GM12873 (cell line): Measurements from ENCODE around the gene KLK15.

Source experiments
- TF ChIP-seq, protein P1 (sequence below): IDR thresholded peaks from 2 replicates; pipeline ENCODE4 v1.5.1; 2012; ENCODE audit warnings: low read depth, mild to moderate bottlenecking, moderate library complexity, low read length, control low read depth; ENCODE audit not compliant: insufficient read depth; ENCODE audit errors: missing control alignments

Gene KLK15

DNA sequence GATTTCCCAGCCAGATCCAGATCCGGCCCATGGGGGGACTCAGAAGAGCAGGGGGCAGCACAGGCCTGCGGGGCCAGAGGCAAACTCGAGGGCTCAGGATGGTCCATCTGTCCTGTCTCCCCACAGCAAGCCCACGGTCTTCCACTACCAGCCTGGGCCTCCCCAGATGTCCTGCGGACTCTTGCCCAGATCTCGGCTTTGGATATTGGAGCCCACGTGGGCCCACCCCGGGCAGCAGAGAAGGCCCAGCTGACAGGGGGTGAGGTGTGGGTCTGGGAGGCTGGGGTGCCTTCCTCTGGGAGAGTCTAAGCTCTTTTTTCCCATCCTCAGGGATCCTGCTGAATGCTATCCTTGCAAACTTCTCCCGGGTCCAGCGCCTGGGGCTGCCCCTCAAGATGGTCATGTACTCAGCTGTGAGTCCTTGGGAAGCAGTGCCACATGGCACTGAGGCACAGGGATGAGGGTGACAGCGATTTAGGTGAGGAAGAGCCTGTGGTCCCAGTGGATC lies 39.8 kb downstream of the KLK15 start:
- TF ChIP-seq, protein P1, sequence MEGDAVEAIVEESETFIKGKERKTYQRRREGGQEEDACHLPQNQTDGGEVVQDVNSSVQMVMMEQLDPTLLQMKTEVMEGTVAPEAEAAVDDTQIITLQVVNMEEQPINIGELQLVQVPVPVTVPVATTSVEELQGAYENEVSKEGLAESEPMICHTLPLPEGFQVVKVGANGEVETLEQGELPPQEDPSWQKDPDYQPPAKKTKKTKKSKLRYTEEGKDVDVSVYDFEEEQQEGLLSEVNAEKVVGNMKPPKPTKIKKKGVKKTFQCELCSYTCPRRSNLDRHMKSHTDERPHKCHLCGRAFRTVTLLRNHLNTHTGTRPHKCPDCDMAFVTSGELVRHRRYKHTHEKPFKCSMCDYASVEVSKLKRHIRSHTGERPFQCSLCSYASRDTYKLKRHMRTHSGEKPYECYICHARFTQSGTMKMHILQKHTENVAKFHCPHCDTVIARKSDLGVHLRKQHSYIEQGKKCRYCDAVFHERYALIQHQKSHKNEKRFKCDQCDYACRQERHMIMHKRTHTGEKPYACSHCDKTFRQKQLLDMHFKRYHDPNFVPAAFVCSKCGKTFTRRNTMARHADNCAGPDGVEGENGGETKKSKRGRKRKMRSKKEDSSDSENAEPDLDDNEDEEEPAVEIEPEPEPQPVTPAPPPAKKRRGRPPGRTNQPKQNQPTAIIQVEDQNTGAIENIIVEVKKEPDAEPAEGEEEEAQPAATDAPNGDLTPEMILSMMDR: no peak

DNA sequence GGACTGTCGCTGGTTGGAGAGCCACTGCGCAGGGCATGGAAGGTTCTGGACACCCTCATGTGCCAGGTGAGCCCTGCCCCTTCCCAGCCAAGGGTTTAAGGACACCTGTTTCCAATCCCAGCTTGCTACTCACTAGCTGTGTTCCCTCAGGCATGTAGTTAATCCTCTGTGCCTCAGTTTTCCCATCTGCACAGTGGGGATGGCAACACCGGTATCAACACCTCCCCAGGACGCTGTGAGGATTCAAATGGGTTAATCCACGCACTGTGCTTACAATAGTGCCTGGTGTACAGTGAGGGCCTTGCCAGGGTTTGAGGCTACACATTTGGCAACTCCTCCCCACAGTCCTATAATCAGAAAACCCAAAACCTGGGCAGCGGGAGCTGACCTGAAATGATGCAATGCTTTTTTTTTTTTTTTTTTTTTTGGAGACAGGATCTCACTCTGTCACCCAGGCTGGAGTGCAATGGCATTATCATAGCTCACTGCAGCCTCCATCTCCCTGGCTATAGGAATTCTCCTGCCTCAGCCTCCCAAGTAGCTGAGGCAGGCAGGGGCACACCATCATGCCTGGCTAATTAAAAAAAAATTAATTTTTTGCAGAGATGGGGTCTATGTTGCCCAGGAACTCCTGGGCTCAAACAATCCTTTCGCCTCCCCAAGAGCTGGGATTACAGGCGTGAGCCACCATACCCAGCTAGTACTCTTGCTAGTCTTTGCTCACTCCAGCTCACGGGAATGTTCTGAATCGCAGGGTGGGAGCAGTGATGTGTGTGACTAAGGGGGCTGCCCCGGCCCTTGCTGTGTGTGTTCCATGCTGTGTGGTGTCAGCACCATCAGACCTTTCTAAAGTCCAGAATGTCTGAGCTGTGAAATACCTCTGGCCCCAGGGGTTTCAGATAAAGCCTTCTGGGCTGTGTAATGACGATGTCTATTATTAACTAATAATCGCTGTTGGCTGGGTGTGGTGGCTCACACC lies 40.8 kb downstream of the KLK15 start:
- TF ChIP-seq, protein P1: no peak

DNA sequence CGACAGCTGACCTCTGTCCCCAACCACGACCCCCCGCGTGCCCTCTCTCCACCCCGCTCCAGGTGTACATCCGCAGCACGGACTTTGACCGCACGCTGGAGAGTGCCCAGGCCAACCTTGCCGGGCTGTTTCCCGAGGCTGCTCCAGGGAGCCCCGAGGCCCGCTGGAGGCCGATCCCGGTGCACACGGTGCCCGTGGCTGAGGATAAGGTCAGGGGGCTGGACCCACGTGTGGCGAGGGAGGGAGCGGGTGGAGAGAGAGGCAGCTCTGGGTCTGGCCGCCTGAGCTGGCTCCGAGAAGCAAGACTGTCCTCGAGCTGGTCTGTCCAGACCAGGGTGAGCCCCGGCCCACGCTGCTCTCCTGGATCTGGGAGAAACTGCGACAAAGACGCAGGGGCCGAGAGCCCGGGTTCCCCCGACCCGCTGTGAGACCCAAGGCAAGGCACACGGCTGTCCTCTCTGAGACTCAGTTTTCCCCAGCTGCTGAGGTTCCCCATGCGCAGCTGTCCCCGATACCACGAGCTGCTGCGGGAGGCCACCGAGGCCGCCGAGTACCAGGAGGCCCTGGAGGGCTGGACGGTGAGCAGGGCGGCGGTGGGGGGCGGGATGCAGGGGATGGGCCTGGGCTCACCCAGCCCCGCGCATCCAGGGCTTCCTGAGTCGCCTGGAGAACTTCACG lies 41.6 kb downstream of the KLK15 start:
- TF ChIP-seq, protein P1: no peak

DNA sequence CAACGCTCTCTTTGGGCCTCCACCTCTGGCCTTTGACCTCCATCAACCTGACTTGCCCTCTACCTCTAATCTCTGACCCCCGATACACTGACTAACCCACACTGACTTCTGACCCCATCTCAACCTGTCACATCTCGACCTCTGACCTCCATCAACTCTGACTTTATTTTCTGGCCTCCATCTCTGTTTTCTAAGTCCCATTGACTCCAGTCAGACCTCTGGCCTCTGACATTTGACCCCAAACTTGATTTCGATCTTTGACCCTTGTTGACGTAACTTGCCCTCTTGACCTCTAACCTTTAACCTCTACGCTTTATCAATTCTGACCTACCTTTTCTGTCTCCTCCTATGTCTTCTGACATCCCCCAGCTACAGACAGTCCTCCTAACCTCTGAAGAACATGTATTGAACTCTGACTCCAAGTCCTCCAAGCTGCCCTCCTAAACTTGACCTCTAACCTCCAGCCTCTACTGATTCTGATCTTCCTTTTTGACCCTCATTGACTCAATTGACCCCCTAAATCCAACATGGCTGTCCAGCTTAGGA lies 42.4 kb downstream of the KLK15 start:
- TF ChIP-seq, protein P1: no peak

DNA sequence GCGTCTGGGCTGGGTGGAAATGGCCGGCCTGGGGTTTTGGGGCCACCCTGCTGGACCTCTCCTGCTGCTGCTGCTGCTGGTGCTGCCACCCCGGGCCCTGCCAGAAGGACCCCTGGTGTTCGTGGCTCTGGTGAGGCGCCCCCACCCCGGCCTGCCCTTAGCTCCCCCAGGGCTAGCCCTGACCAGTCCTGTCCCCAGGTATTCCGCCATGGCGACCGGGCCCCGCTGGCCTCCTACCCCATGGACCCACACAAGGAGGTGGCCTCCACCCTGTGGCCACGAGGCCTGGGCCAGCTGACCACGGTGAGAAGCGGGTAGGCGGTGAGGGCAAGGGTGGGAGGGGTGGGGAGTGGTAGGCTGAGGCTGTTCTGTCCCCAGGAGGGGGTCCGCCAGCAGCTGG lies 43.0 kb downstream of the KLK15 start, which contains the start of gene ACP4:
TSS of gene ACP4 (plus strand) at position 20 of the 400 bp plus-strand sequence. CDS start at position 20, 0 bp downstream.
- TF ChIP-seq, protein P1: no peak

DNA sequence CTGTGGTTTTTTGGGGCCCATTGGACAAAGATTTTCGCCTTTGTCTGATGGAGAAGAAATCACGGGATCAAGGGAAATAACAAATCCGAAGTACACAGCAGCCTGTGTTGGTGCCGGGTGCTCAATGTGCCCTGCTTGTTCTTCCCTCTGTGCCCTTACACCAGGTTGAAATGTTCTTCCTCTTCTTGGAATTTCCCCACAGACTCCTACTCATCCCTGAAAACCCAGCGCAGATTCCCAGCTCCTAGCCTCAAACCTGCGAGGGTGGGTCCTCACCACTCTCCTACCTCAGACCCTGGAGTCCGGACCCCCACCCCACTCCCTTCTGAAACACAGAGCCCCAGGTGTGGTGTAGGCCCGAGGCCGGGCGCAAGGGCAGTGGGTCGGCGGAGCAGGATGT lies 48.0 kb downstream of the KLK15 start:
- TF ChIP-seq, protein P1: no peak

DNA sequence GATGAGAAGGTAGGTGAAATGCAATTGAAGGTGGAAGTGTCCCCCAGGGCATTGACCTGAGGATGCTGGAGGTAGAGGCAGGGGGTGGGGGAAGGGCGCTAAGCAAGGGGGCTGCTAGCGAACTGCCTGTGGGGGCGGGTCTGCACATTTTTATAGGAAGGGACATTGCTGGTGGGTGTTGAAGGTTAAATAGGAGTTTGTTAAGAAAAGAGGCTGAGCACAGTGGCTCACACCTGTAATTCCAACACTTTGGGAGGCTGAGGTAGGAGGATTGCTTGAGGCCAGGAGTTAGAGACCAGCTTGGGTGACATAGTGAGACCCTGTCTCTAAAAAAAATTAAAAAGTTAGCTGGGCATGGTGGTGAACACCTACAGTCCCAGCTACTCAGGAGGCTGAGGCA lies 48.7 kb downstream of the KLK15 start:
- TF ChIP-seq, protein P1: no peak
